ENCODE data around the gene PCNX4. TPM values are rescaled to one million over a fixed set of nuclear protein-coding genes. Genes with fewer than 3 reads are reported as not detected.
"Not testable (repeated sequence)": the region's sequence is repeated elsewhere in the genome, so short reads cannot be mapped to it uniquely, and the experiment has no call there.

The PCNX4 gene
- total RNA-seq = 56.0 and 57.8 TPM in 2 replicates
- long read RNA-seq, full-length matches to known transcripts = 34 of 91 reads
- long read RNA-seq, partial matches to known transcripts = 32 of 91 reads
- long read RNA-seq, other reads (novel, unspliced or antisense) = 25 of 91 reads

DNA sequence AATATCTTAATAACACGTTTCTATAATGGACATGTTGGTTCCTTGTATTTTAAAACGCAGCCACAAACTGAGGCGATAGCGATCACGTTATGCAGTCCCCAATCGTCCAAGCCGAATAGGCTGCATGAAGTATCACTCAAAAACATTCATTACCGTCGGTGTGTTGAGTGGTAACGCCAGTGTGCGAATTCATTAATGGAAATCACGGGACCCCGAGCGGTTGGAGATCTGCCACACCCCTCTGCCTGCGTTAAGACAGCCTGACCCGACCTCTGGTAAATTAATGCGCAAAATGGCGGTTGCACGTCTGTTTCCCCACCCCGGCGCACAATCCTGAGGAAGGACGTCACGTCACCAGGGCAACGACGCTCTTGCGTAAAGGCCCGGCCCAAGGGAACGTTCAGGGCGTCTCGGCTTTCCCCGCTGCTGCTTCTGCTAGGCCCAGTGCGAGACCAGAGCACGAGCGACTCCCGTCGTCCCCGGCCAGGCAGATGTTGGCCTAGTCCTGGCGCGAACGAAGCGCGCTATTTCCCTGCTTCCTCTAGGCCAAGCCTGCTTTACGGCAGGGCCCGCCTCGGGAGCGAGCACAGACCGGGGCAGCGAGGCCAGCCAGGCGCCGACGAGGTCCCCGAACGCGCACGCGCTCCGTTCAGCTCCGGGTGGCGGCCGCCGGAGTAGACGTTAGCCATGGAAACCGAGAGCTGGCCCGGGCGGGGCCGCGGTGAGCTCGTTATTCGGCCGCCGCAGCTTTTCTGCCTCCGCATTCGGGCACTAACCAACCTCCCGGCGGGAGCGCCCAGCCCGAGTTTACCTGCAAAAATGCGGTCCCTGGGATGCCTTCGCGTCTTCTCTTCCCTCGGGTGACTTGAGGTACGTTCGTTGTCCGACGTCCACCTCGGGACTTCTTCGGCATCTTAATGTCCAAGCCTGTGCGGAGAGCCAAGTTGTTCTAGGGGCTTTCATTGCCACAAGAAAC is at the start of gene PCNX4:
PCNX4 (plus strand) TSS at position 374 of the 976 bp plus-strand sequence. CDS start 15,716 bp downstream, outside the sequence.
- H3K4me1 Mint-ChIP-seq (ENCODE audit: unreplicated experiment) = peaks cover 34% of the 10 kb centered on the region
- DNase-seq (ENCODE audit: extremely low spot score, unreplicated experiment) = peak; percentile 98
- no peaks in the 10 kb centered on the region for H3K27me3 Mint-ChIP-seq (ENCODE audit: unreplicated experiment)
- H3K4me3 Mint-ChIP-seq (ENCODE audit: unreplicated experiment) = peak within 1 kb of the TSS; percentile 90
- no peaks in the 10 kb centered on the region for H3K9me3 Mint-ChIP-seq (ENCODE audit: unreplicated experiment)
- peak within 1 kb of the TSS; percentile 94 for H3K27ac Mint-ChIP-seq (ENCODE audit: unreplicated experiment)
- TF ChIP-seq, protein P1, sequence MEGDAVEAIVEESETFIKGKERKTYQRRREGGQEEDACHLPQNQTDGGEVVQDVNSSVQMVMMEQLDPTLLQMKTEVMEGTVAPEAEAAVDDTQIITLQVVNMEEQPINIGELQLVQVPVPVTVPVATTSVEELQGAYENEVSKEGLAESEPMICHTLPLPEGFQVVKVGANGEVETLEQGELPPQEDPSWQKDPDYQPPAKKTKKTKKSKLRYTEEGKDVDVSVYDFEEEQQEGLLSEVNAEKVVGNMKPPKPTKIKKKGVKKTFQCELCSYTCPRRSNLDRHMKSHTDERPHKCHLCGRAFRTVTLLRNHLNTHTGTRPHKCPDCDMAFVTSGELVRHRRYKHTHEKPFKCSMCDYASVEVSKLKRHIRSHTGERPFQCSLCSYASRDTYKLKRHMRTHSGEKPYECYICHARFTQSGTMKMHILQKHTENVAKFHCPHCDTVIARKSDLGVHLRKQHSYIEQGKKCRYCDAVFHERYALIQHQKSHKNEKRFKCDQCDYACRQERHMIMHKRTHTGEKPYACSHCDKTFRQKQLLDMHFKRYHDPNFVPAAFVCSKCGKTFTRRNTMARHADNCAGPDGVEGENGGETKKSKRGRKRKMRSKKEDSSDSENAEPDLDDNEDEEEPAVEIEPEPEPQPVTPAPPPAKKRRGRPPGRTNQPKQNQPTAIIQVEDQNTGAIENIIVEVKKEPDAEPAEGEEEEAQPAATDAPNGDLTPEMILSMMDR (IDR thresholded peaks at IDR 0.05) = no peak
- H3K36me3 Mint-ChIP-seq (ENCODE audit: unreplicated experiment) = no peaks in the 10 kb centered on the region

DNA sequence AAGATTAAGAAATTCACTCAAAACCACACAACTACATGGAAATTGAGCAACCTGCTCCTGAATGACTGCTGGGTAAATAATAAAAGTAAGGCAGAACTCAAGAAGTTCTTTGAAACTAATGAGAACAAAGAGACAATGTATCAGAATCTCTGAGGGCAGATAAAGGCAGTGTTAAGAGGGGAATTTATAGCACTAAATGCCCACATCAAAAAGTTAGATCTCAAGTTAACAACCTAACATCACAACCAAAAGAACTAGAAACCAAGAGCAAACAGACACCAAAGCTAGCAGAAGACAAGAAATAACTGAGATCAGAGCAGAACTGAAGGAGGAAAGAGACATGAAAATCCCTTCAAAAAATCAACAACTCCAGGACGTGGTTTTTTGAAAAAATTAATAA is 43.7 kb upstream of the PCNX4 start:
- Mint-ChIP-seq H3K9me3 (ENCODE audit: unreplicated experiment) (peaks cover 13% of the 10 kb centered on the region), H3K27me3 (ENCODE audit: unreplicated experiment) (peaks cover 16% of the 10 kb centered on the region)
- DNase-seq (ENCODE audit: extremely low spot score, unreplicated experiment); H3K27ac Mint-ChIP-seq (ENCODE audit: unreplicated experiment); H3K4me1 Mint-ChIP-seq (ENCODE audit: unreplicated experiment); H3K36me3 Mint-ChIP-seq (ENCODE audit: unreplicated experiment); H3K4me3 Mint-ChIP-seq (ENCODE audit: unreplicated experiment): not testable (repeated sequence)

GRCh38 chr14:60051721-60052221 is 40.0 kb upstream of the PCNX4 start:
- DNase-seq (ENCODE audit: extremely low spot score, unreplicated experiment) = no peak
- TF ChIP-seq, protein P1 (IDR thresholded peaks at IDR 0.05) = no peak
- H3K4me1 Mint-ChIP-seq (ENCODE audit: unreplicated experiment) = peaks cover 1% of the 10 kb centered on the region

GRCh38 chr14:60058087-60058486 is 33.6 kb upstream of the PCNX4 start:
- Mint-ChIP-seq H3K36me3 (ENCODE audit: unreplicated experiment) (no peaks in the 10 kb centered on the region), H3K9me3 (ENCODE audit: unreplicated experiment) (no peaks in the 10 kb centered on the region), H3K4me3 (ENCODE audit: unreplicated experiment) (no peak overlapping the region), H3K27me3 (ENCODE audit: unreplicated experiment) (peaks cover 26% of the 10 kb centered on the region), H3K27ac (ENCODE audit: unreplicated experiment) (no peak overlapping the region), H3K4me1 (ENCODE audit: unreplicated experiment) (peaks cover 4% of the 10 kb centered on the region)
- no peak for DNase-seq (ENCODE audit: extremely low spot score, unreplicated experiment)
- TF ChIP-seq, protein P1 (IDR thresholded peaks at IDR 0.05) = no peak

More at GRCh38 chr14:60051721-60052221, 40.0 kb upstream of the PCNX4 start:
- Mint-ChIP-seq H3K36me3 (ENCODE audit: unreplicated experiment) (no peaks in the 10 kb centered on the region), H3K4me3 (ENCODE audit: unreplicated experiment) (no peak overlapping the region), H3K27ac (ENCODE audit: unreplicated experiment) (no peak overlapping the region), H3K9me3 (ENCODE audit: unreplicated experiment) (peaks cover 5% of the 10 kb centered on the region), H3K27me3 (ENCODE audit: unreplicated experiment) (peaks cover 27% of the 10 kb centered on the region)

DNA sequence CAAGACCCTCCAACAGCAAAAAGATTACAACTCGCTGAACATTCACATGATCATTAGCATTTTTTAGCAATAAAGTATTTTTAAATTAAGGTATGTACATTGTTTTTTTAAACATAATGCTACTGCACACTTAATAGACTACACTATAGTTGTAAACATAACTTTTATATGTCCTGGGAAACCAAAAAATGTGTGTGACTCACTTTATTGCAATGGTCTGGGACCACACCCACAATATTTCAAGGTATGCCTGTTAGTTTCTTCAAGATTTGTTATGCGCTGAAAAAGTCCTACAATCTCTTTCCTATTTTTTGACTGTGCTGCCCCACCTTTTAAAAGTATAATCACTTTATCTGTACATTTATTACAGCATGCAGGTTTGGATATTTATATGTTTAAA is 30.4 kb upstream of the PCNX4 start:
- Mint-ChIP-seq H3K36me3 (ENCODE audit: unreplicated experiment) (no peaks in the 10 kb centered on the region), H3K4me1 (ENCODE audit: unreplicated experiment) (peaks cover 3% of the 10 kb centered on the region), H3K9me3 (ENCODE audit: unreplicated experiment) (no peaks in the 10 kb centered on the region), H3K27ac (ENCODE audit: unreplicated experiment) (no peak overlapping the region), H3K27me3 (ENCODE audit: unreplicated experiment) (peaks cover 22% of the 10 kb centered on the region), H3K4me3 (ENCODE audit: unreplicated experiment) (no peak overlapping the region)
- TF ChIP-seq, protein P1 (IDR thresholded peaks at IDR 0.05) = no peak
- DNase-seq (ENCODE audit: extremely low spot score, unreplicated experiment) = no peak
